ENCODE results near the gene RRAGB. TPM values are rescaled to one million over a fixed set of nuclear protein-coding genes. Genes with fewer than 3 reads are reported as not detected.

The RRAGB gene
- total RNA-seq, 1 donor, result 4.6 TPM

Other genes with a start within 250 kb of the RRAGB start
- gene USP51, start 227.9 kb upstream of the RRAGB start, total RNA-seq, result 3.3 TPM
- not detected for gene FOXR2, start 94.3 kb upstream of the RRAGB start, total RNA-seq

Measured in mononuclear cell (primary cell).